Prostate gland (tissue), 2 donors: ENCODE results near the gene PRKD1. TPM values are rescaled to one million over a fixed set of nuclear protein-coding genes. Genes with fewer than 3 reads are reported as not detected.

Experiments used
- DNase-seq: peaks from one replicate; pipeline ENCODE4 v3.0.0-alpha.2; 2019; ENCODE audit warnings: low spot score
- H3K27ac ChIP-seq, 2 donors: fragments of 200-600 bp; sonication (generic); 2 replicates each; pipeline ENCODE4 v1.5.1; 2017 to 2019
- H3K27me3 ChIP-seq: fragments of 200-600 bp; sonication (generic); replicated peaks from 2 replicates; pipeline ENCODE4 v1.5.1; 2019; ENCODE audit not compliant: insufficient read depth
- H3K36me3 ChIP-seq, 2 donors: fragments of 200-600 bp; sonication (generic); 1 replicate in 1 of 2; 2 replicates in 1 of 2; pipeline versions ENCODE4 v1.5.1 to v1.8.1; 2017 to 2019
- H3K4me1 ChIP-seq: fragments of 200-600 bp; sonication (generic); replicated peaks from 2 replicates; pipeline ENCODE4 v1.5.1; 2019
- H3K4me3 ChIP-seq, 2 donors: fragments of 200-600 bp; sonication (generic); 2 replicates each; pipeline ENCODE4 v1.5.1; 2017 to 2019
- H3K9me3 ChIP-seq: fragments of 200-600 bp; sonication (generic); 2 replicates; pipeline ENCODE4 v1.5.1; 2017
- CTCF ChIP-seq, 4 experiments: fragments of 200-600 bp in 2 of 4; fragments of 450-650 bp in 2 of 4; sonication (generic) in 2 of 4; IDR thresholded peaks; 1 replicate in 3 of 4; 2 replicates in 1 of 4; pipeline ENCODE4 v1.5.1; 2016 to 2019; ENCODE audit warnings: antibody characterized with exemption in 4 of 4, mild to moderate bottlenecking in 2 of 4, moderate library complexity in 2 of 4
- POLR2A ChIP-seq: fragments of 450-650 bp; IDR thresholded peaks from one replicate; pipeline ENCODE4 v1.6.1; 2016; ENCODE audit warnings: antibody characterized with exemption, mild to moderate bottlenecking
- POLR2AphosphoS5 ChIP-seq: sonication (generic); formaldehyde crosslinking; IDR thresholded peaks from one replicate; pipeline ENCODE4 v1.6.1; 2017; ENCODE audit warnings: antibody characterized with exemption
- WGBS: methylation state at CpG from one replicate; pipeline ENCODE4 v1.1.5; 2018; 5-methylcytosine and 5-hydroxymethylcytosine counted together
- intact Hi-C: fragments of 100-400 bp; cut with DNase I; formaldehyde crosslinking; loops from one replicate; pipeline ENCODE4 v1.14.2; 2022
- total RNA-seq, 2 donors: library from RNA; depleted of rRNA; stranded (reverse); fragments of >200 nt; gene quantifications; one replicate each; pipeline ENCODE4 v1.1.0, GENCODE V29; 2016

Gene PRKD1
- total RNA-seq, 2 donors from 2014 or later, result 45.0 to 82.0 TPM

- Histone ChIP-seq H3K27ac (no peak overlapping the region), H3K4me3 (no peak overlapping the region), H3K9me3 (no peaks in the 10 kb centered on the region), H3K27me3 (no peaks in the 10 kb centered on the region), H3K4me1 (no peaks in the 10 kb centered on the region), H3K36me3 (no peaks in the 10 kb centered on the region)
- intact Hi-C loops, result no loop called here
- no peak for DNase-seq
- TF ChIP-seq POLR2AphosphoS5, result no peak
- no peak for TF ChIP-seq CTCF (IDR thresholded peaks at IDR 0.05)
- TF ChIP-seq POLR2A, result no peak
- WGBS, result 97% methylated on average over 1 of the region's 1 CpG
Measured at GRCh38 chr14:29645117-29645516, 282.5 kb downstream of the PRKD1 start.

- Histone ChIP-seq H3K27me3 (no peaks in the 10 kb centered on the region), H3K36me3 (no peaks in the 10 kb centered on the region), H3K4me1 (no peaks in the 10 kb centered on the region), H3K9me3 (no peaks in the 10 kb centered on the region), H3K27ac (no peak overlapping the region), H3K4me3 (no peak overlapping the region)
- WGBS, result 31% methylated on average over 5 of the region's 5 CpGs
- peak; percentile 25 for TF ChIP-seq POLR2AphosphoS5
- TF ChIP-seq POLR2A, result no peak
- intact Hi-C loops, result no loop called here
- no peak for DNase-seq
Measured at GRCh38 chr14:29643433-29644211, 284.0 kb downstream of the PRKD1 start.

- peak; percentile 88 for DNase-seq
- H3K4me3 ChIP-seq, result no peak overlapping the region
- intact Hi-C loops, result no loop called here
- H3K27ac ChIP-seq, result no peak overlapping the region
- H3K9me3 ChIP-seq, result no peaks in the 10 kb centered on the region
- TF ChIP-seq POLR2A (no peak), POLR2AphosphoS5 (peak; percentile 86)
- H3K27me3 ChIP-seq, result no peaks in the 10 kb centered on the region
- no peaks in the 10 kb centered on the region for H3K36me3 ChIP-seq
- peaks cover 6% of the 10 kb centered on the region for H3K4me1 ChIP-seq
- WGBS, result 7% methylated on average over 2 of the region's 2 CpGs
Measured at GRCh38 chr14:29637411-29637810, 290.2 kb downstream of the PRKD1 start.

GRCh38 chr14:29636870-29637269 is 290.8 kb downstream of the PRKD1 start:
- WGBS, result 39% methylated on average over 3 of the region's 3 CpGs
- intact Hi-C loops, result no loop called here
- no peak for DNase-seq
- Histone ChIP-seq H3K27ac (no peak overlapping the region), H3K36me3 (no peaks in the 10 kb centered on the region), H3K4me3 (no peak overlapping the region), H3K27me3 (no peaks in the 10 kb centered on the region), H3K9me3 (no peaks in the 10 kb centered on the region), H3K4me1 (peaks cover 6% of the 10 kb centered on the region)
- TF ChIP-seq CTCF (IDR thresholded peaks at IDR 0.05), result no peak
- no peak for TF ChIP-seq POLR2A

GRCh38 chr14:29630566-29631160 is 297.0 kb downstream of the PRKD1 start:
- TF ChIP-seq CTCF (IDR thresholded peaks at IDR 0.05) (no peak), POLR2A (no peak), POLR2AphosphoS5 (no peak)
- no peaks in the 10 kb centered on the region for H3K4me1 ChIP-seq
- no peak for DNase-seq
- no peak overlapping the region for H3K4me3 ChIP-seq
- intact Hi-C loops, result no loop called here
- no peak overlapping the region for H3K27ac ChIP-seq
- no peaks in the 10 kb centered on the region for H3K36me3 ChIP-seq
- no peaks in the 10 kb centered on the region for H3K9me3 ChIP-seq
- no peaks in the 10 kb centered on the region for H3K27me3 ChIP-seq
- WGBS, result 79% methylated on average over 5 of the region's 5 CpGs

- Histone ChIP-seq H3K36me3 (no peaks in the 10 kb centered on the region), H3K4me1 (no peaks in the 10 kb centered on the region), H3K9me3 (no peaks in the 10 kb centered on the region), H3K27me3 (no peaks in the 10 kb centered on the region), H3K27ac (no peak overlapping the region), H3K4me3 (no peak overlapping the region)
- intact Hi-C loops, result no loop called here
- no peak for TF ChIP-seq CTCF (IDR thresholded peaks at IDR 0.05)
- TF ChIP-seq POLR2AphosphoS5, result no peak
- no peak for TF ChIP-seq POLR2A
- DNase-seq, result no peak
Measured at GRCh38 chr14:29629839-29630238, 297.8 kb downstream of the PRKD1 start.
